Suprapubic skin (tissue), 4 donors: Measurements from ENCODE around the gene SEZ6L2. TPM values are rescaled to one million over a fixed set of nuclear protein-coding genes. Genes with fewer than 3 reads are reported as not detected.

Experiments
- DNase-seq, 2 donors: peaks; one replicate each; pipeline ENCODE4 v3.0.0-alpha.2; 2019; ENCODE audit warnings: low spot score in 2 of 2
- H3K27ac ChIP-seq: fragments of 200-600 bp; sonication (generic); one replicate; pipeline ENCODE4 v1.5.1; 2019
- H3K27me3 ChIP-seq: fragments of 200-600 bp; sonication (generic); one replicate; pipeline ENCODE4 v1.5.1; 2019
- H3K36me3 ChIP-seq: fragments of 200-600 bp; sonication (generic); one replicate; pipeline ENCODE4 v1.5.1; 2019
- H3K4me1 ChIP-seq: fragments of 200-600 bp; sonication (generic); one replicate; pipeline ENCODE4 v1.5.1; 2019
- H3K4me3 ChIP-seq: fragments of 200-600 bp; sonication (generic); one replicate; pipeline ENCODE4 v1.5.1; 2019; ENCODE audit warnings: mild to moderate bottlenecking
- H3K9me3 ChIP-seq: fragments of 200-600 bp; sonication (generic); one replicate; pipeline ENCODE4 v1.5.1; 2019
- EP300 ChIP-seq: sonication (generic); formaldehyde crosslinking; IDR thresholded peaks from one replicate; pipeline ENCODE4 v1.6.1; 2017; ENCODE audit warnings: antibody characterized with exemption
- POLR2A ChIP-seq, 2 donors: fragments of 450-650 bp; IDR thresholded peaks; one replicate each; pipeline ENCODE4 v1.6.1; 2017; ENCODE audit warnings: antibody characterized with exemption in 2 of 2, mild to moderate bottlenecking in 2 of 2, moderate library complexity in 2 of 2
- POLR2AphosphoS5 ChIP-seq, 3 donors: sonication (generic); formaldehyde crosslinking; IDR thresholded peaks; one replicate each; pipeline ENCODE4 v1.6.1; 2017; ENCODE audit warnings: antibody characterized with exemption in 3 of 3
- WGBS: methylation state at CpG from one replicate; pipeline ENCODE4 v1.1.5; 2018; 5-methylcytosine and 5-hydroxymethylcytosine counted together
- total RNA-seq, 4 donors: library from RNA; depleted of rRNA; stranded (reverse); fragments of >200 nt; gene quantifications; one replicate each; pipeline ENCODE4 v1.1.0, GENCODE V29; 2016
- TF ChIP-seq, protein P1 (sequence below), 2 donors: fragments of 200-600 bp in 1 of 2; fragments of 450-650 bp in 1 of 2; sonication (generic) in 1 of 2; IDR thresholded peaks; one replicate each; pipeline ENCODE4 v1.5.1; 2016 to 2019; ENCODE audit warnings: antibody characterized with exemption in 2 of 2, mild to moderate bottlenecking in 1 of 2, moderate library complexity in 1 of 2

Gene SEZ6L2
- total RNA-seq, 4 donors from 2014 or later = 0.98 to 2.9 (median 1.2) TPM

DNA sequence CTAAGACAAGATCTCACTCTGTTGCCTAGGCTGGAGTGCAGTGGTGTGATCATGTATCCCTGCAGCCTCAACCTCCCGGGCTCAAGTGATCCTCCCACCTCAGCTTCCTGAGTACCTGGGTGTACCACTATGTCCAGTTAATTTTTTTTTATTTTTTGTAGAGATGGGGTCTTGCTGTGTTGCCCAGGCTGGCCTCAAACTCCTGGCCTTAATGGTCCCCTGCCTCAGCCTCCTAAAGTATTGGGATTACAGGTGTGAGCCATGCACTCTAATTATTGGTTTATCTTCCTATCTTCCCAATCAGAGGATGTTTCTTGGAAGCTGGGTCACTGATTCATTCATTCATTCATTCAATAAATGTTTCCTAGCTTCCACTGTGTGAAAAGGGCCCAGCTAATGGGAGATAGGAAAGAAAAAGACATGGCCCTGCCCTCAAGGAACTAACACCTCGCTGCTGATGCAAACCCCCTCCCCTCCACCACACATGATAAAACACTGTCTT is 9.4 kb upstream of the SEZ6L2 start:
- Histone ChIP-seq H3K36me3 (peaks cover 22% of the 10 kb centered on the region), H3K4me1 (no peaks in the 10 kb centered on the region), H3K27me3 (no peaks in the 10 kb centered on the region), H3K4me3 (no peak overlapping the region), H3K27ac (no peak overlapping the region), H3K9me3 (no peaks in the 10 kb centered on the region)
- WGBS = 78% methylated on average over 2 of the region's 2 CpGs
- DNase-seq = peak in 1 of 2 donors; percentile 8
- TF ChIP-seq EP300 (no peak), POLR2AphosphoS5 (IDR thresholded peaks at IDR 0.05) (no peak), POLR2A (IDR thresholded peaks at IDR 0.05) (no peak)
- TF ChIP-seq, protein P1, sequence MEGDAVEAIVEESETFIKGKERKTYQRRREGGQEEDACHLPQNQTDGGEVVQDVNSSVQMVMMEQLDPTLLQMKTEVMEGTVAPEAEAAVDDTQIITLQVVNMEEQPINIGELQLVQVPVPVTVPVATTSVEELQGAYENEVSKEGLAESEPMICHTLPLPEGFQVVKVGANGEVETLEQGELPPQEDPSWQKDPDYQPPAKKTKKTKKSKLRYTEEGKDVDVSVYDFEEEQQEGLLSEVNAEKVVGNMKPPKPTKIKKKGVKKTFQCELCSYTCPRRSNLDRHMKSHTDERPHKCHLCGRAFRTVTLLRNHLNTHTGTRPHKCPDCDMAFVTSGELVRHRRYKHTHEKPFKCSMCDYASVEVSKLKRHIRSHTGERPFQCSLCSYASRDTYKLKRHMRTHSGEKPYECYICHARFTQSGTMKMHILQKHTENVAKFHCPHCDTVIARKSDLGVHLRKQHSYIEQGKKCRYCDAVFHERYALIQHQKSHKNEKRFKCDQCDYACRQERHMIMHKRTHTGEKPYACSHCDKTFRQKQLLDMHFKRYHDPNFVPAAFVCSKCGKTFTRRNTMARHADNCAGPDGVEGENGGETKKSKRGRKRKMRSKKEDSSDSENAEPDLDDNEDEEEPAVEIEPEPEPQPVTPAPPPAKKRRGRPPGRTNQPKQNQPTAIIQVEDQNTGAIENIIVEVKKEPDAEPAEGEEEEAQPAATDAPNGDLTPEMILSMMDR (IDR thresholded peaks at IDR 0.05) = no peak

DNA sequence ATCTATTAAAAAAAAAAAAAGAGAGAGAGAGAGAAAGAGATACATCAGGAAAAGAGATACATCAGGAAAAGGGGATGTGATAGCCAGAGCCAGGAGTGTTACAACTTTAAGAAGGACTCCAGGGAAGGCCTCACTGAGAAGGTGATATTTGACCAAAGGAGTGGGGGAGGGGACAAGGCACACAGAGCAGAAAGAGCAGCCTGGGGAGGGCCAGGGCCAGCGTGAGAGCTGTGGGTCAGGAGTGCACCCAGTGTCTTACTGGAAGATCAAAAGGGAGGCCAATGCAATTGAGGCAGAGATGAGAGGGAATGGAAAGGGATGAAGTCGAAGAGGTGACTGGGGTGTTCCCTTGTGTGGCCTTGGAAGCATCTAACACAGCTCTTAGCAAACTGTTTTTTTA is 8.6 kb upstream of the SEZ6L2 start:
- 80% methylated on average over 2 of the region's 2 CpGs for WGBS
- no peaks in the 10 kb centered on the region for H3K4me1 ChIP-seq
- no peak overlapping the region for H3K4me3 ChIP-seq
- H3K27me3 ChIP-seq = no peaks in the 10 kb centered on the region
- H3K27ac ChIP-seq = no peak overlapping the region
- DNase-seq = no peak
- H3K9me3 ChIP-seq = no peaks in the 10 kb centered on the region
- no peak for TF ChIP-seq EP300
- peaks cover 18% of the 10 kb centered on the region for H3K36me3 ChIP-seq

DNA sequence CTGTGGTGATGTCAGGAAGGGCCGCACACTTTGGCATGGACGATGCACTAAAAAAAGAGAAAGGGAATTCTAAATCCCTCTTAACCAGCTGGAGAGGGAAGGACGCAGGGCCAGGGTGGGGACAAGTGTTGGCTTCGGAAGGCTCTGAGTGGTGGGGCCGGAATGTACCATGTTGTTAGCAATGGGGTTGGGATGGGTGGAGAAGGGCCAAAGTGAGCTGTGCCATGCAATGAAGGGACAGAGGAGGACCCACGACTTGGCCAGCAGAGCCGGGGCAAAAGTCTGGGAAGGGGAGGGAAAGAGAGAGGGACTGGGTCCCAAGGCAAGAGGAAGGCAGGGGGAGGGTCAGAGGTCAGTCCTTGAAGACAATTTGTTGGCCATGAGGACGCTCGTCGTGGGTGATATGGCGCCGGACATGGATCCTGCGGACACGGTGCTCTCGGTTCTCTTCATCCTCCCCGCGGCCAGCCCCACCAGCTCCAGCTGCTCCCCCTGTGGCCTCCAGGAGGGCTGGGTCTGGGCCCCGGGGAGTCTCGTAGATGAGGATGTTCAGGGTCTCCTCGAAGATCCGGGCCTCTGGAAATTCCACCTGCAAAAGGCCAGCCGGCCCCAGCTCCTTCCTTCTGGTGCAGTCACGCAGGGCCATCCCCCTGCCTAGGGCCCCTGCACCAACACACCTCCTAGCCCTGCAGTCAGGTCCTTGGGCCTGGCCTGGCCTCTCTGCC is 7.3 kb upstream of the SEZ6L2 start:
- Histone ChIP-seq H3K27ac (no peak overlapping the region), H3K4me3 (no peak overlapping the region), H3K9me3 (no peaks in the 10 kb centered on the region), H3K36me3 (peaks cover 18% of the 10 kb centered on the region), H3K27me3 (no peaks in the 10 kb centered on the region), H3K4me1 (no peaks in the 10 kb centered on the region)
- no peak for TF ChIP-seq POLR2A (IDR thresholded peaks at IDR 0.05)
- TF ChIP-seq, protein P1 (IDR thresholded peaks at IDR 0.05) = no peak
- TF ChIP-seq EP300 = no peak
- TF ChIP-seq POLR2AphosphoS5 (IDR thresholded peaks at IDR 0.05) = no peak
- WGBS = 82% methylated on average over 22 of the region's 23 CpGs
- DNase-seq = no peak

DNA sequence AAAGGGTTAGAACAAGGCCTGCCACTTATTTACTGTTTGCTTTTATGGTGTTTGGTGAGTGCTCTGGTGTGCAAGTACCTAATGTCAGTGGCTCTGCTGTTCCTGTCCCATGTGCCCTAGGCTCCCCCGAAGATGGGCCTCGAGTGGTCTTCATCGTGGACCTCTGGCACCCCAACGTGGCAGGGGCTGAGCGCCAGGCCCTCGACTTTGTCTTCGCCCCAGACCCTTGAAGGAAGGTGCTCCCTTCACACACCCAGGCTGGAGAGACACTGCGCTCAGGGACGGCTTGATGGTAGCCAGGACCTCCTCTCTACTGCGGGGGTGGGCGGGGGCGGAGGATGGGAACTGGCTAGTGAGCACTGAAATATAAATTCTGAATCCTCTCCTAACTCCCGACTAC is 6.3 kb upstream of the SEZ6L2 start:
- Histone ChIP-seq H3K36me3 (peaks cover 10% of the 10 kb centered on the region), H3K9me3 (no peaks in the 10 kb centered on the region), H3K4me1 (peaks cover 3% of the 10 kb centered on the region), H3K27ac (no peak overlapping the region), H3K27me3 (no peaks in the 10 kb centered on the region), H3K4me3 (no peak overlapping the region)
- no peak for TF ChIP-seq EP300
- DNase-seq = no peak
- WGBS = 82% methylated on average over 13 of the region's 13 CpGs

DNA sequence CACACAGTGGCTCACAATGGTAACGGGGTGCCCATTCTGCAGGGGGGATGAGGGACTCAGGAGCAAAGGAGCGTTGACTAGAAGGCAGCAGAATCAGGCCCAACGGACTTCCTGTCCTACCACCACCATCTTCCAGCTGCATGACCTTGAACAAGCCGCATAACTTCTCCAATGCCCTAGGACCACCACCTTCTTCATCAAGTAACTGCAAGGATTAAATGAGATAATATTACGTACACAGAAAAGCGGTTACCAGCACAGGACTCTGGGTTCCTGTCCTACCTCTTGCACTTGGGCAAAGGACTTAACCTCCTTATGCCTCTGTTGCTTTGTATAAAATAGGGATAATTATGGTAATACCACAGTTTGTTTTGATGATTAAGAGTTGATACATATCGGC is 5.6 kb upstream of the SEZ6L2 start:
- TF ChIP-seq POLR2A (IDR thresholded peaks at IDR 0.05) (no peak), POLR2AphosphoS5 (IDR thresholded peaks at IDR 0.05) (no peak)
- H3K4me1 ChIP-seq = peaks cover 9% of the 10 kb centered on the region
- H3K27ac ChIP-seq = no peak overlapping the region
- no peaks in the 10 kb centered on the region for H3K9me3 ChIP-seq
- H3K27me3 ChIP-seq = no peaks in the 10 kb centered on the region
- 90% methylated on average over 7 of the region's 7 CpGs for WGBS
- DNase-seq = no peak
- H3K4me3 ChIP-seq = no peak overlapping the region
- H3K36me3 ChIP-seq = peaks cover 10% of the 10 kb centered on the region

DNA sequence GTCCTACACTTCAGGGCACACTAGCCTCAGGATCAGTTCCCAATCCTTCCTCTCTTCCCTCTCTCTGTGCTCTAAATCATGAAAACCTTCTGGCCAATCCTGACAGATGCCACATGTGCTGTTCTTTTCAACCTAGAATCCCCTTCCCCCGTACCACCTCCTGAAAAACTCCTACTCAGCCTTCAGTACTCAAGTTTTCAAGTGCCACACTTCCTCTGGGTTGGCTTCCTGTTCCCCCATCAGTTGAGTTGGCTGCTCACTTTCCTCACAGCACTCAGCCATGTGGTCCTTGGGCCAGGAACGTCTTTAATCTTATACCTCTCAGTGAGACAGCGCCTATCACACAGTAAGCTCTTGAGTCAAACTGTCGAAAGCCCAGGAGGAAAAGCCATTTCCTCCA is 4.2 kb upstream of the SEZ6L2 start:
- Histone ChIP-seq H3K27me3 (peaks cover 5% of the 10 kb centered on the region), H3K9me3 (no peaks in the 10 kb centered on the region), H3K27ac (no peak overlapping the region), H3K4me1 (peaks cover 19% of the 10 kb centered on the region), H3K36me3 (peaks cover 10% of the 10 kb centered on the region), H3K4me3 (no peak overlapping the region)
- no peak for DNase-seq
- WGBS = 71% methylated on average over 4 of the region's 4 CpGs
- no peak for TF ChIP-seq POLR2AphosphoS5 (IDR thresholded peaks at IDR 0.05)

DNA sequence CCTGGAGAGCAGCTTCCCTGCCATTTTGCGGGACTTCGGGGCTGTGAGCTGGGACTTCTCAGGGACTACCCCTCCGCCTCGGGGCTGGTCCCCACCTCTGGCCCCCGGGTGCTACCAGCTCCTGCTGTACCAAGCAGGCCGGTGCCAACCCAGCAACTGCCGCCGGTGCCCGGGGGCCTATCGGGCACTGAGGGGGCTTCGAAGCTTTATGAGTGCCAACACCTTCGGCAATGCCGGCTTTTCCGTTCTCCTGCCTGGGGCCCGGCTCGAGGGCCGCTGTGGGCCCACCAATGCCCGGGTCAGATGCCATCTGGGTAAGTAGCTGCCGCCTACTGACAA is 2.2 kb upstream of the SEZ6L2 start:
- no peak for DNase-seq
- H3K36me3 ChIP-seq = peaks cover 3% of the 10 kb centered on the region
- H3K27me3 ChIP-seq = peaks cover 25% of the 10 kb centered on the region
- 93% methylated on average over 5 of the region's 19 CpGs for WGBS
- H3K4me1 ChIP-seq = peaks cover 19% of the 10 kb centered on the region
- no peak overlapping the region for H3K4me3 ChIP-seq
- H3K9me3 ChIP-seq = no peaks in the 10 kb centered on the region
- TF ChIP-seq EP300 = no peak
- H3K27ac ChIP-seq = no peak overlapping the region
